NCI-H226 (cell line): Measurements from ENCODE around the gene LTB.
A peak's percentile ranks its signal among the peaks of the same experiment; 100 is the strongest.
"Not testable (repeated sequence)": the region's sequence is repeated elsewhere in the genome, so short reads cannot be mapped to it uniquely, and the experiment has no call there.

Source experiments
- DNase-seq: peaks from one replicate; pipeline ENCODE4 v3.0.0-alpha.2; 2015

Gene LTB

GRCh38 chr6:31597006-31597405 lies 14.8 kb upstream of the LTB start:
- no peak for DNase-seq

- DNase-seq: no peak
Measured at GRCh38 chr6:31592396-31592771, 10.2 kb upstream of the LTB start.

GRCh38 chr6:31590691-31591090 lies 8.5 kb upstream of the LTB start:
- DNase-seq: not testable (repeated sequence)

GRCh38 chr6:31588871-31589650 lies 6.8 kb upstream of the LTB start:
- no peak for DNase-seq

GRCh38 chr6:31587791-31588777 lies 5.9 kb upstream of the LTB start:
- no peak for DNase-seq

GRCh38 chr6:31586599-31587281 lies 4.5 kb upstream of the LTB start:
- no peak for DNase-seq

- peak; percentile 26 for DNase-seq
Measured at GRCh38 chr6:31586008-31586407, 3.8 kb upstream of the LTB start, which contains the start of gene LST1. LST1 (plus strand) TSS chr6:31586277; CDS start chr6:31587300, 1,023 bp downstream.

GRCh38 chr6:31585491-31585890 lies 3.3 kb upstream of the LTB start:
- DNase-seq: no peak

- DNase-seq: no peak
Measured at GRCh38 chr6:31581434-31582229, 592 bp downstream of the LTB start.

- peak; percentile 47 for DNase-seq
Measured at GRCh38 chr6:31580807-31581433, 1.3 kb downstream of the LTB start.

- no peak for DNase-seq
Measured at GRCh38 chr6:31580438-31580740, 1.8 kb downstream of the LTB start.

GRCh38 chr6:31579546-31580437 lies 2.4 kb downstream of the LTB start:
- DNase-seq: no peak

GRCh38 chr6:31579119-31579505 lies 3.1 kb downstream of the LTB start:
- DNase-seq: no peak

GRCh38 chr6:31578184-31579118 lies 3.8 kb downstream of the LTB start:
- peak; percentile 71 for DNase-seq

- DNase-seq: no peak
Measured at GRCh38 chr6:31577579-31577966, 4.7 kb downstream of the LTB start.

GRCh38 chr6:31576897-31577578 lies 5.2 kb downstream of the LTB start:
- DNase-seq: no peak

GRCh38 chr6:31575952-31576685 lies 6.1 kb downstream of the LTB start:
- no peak for DNase-seq

- DNase-seq: no peak
Measured at GRCh38 chr6:31575335-31575901, 6.8 kb downstream of the LTB start, which contains the start of gene TNF. TNF (plus strand) TSS chr6:31575565; CDS start chr6:31575742, 177 bp downstream.
